GM19372 (cell line): ENCODE measurements around the gene RPTOR.
"Not testable (repeated sequence)": the region's sequence is repeated elsewhere in the genome, so short reads cannot be mapped to it uniquely, and the experiment has no call there.

Experiments
- ATAC-seq: cut with Tn5 transposase; IDR thresholded peaks from one replicate; pipeline ENCODE4 v1.9.1; 2021; ENCODE audit warnings: mild to moderate bottlenecking, low read depth, moderate library complexity; ENCODE audit not compliant: unreplicated experiment

Gene RPTOR, protein sequence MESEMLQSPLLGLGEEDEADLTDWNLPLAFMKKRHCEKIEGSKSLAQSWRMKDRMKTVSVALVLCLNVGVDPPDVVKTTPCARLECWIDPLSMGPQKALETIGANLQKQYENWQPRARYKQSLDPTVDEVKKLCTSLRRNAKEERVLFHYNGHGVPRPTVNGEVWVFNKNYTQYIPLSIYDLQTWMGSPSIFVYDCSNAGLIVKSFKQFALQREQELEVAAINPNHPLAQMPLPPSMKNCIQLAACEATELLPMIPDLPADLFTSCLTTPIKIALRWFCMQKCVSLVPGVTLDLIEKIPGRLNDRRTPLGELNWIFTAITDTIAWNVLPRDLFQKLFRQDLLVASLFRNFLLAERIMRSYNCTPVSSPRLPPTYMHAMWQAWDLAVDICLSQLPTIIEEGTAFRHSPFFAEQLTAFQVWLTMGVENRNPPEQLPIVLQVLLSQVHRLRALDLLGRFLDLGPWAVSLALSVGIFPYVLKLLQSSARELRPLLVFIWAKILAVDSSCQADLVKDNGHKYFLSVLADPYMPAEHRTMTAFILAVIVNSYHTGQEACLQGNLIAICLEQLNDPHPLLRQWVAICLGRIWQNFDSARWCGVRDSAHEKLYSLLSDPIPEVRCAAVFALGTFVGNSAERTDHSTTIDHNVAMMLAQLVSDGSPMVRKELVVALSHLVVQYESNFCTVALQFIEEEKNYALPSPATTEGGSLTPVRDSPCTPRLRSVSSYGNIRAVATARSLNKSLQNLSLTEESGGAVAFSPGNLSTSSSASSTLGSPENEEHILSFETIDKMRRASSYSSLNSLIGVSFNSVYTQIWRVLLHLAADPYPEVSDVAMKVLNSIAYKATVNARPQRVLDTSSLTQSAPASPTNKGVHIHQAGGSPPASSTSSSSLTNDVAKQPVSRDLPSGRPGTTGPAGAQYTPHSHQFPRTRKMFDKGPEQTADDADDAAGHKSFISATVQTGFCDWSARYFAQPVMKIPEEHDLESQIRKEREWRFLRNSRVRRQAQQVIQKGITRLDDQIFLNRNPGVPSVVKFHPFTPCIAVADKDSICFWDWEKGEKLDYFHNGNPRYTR (N-terminal part only)

DNA sequence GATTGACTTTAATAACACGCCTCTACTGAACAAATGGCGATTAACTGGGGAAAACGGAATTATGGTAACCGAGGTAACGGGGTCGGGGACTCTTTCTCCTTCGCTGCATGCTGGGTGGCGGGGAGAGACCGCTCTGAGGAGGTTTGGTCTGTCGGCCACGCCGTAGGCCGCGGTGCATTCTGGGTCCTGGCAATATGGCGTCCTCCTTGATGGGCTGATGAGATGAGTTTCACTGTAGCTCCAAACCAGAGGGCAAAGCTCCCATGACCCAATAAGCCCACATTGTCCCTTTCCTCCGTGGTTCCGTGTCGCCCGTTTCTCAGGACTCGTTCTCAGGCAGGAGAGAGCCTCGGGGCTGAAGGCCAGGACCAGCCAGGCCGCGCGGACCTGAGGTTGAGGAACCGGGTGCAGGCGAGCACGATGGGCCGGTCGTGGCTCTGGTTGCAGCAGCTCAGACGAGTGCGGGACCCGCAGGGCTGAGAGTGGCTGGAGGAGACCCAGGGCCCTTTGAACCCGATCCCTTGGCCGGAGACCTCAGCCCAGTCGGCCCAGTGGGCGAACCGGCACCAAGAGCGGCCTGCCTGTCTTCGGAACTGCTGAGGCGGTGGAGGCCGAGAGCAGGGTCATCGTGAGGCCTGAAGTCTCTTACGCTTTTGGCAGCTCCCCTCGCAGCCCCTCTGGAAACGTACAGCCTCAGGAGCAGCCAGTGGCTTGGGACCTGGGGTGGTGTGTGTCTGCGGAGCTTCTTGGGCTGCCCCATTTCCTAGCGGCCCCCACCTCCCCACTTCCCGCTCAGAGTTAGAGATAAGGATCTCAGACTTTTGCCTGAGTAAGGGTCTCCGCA is at the start of gene RPTOR:
RPTOR (plus strand) TSS at position 184 of the 844 bp plus-strand sequence. CDS start 792 bp downstream, outside the sequence.
- no peak for ATAC-seq

DNA sequence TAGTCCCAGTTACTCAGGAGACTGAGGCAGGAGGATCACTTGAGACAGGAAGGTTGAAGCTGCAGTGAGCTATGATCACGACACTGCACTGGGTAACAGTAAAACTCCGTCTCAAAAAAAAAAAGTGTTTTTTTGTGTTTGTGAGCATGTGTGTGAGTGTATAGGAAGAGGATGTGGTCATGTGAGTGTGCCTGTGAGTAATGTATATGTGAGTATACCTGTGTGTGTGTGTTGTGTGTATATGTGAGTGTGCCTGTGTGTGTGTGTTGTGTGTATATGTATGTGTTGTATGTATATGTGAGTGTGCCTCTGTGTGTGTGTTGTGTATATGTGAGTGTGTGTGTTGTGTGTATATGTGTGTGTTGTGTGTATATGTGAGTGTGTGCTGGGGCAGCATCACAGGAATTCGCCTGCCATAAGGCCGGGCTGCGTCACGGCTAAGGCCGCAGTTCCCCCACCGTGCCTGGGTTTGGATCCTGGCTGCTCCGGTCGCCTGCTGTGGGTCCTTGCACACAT is 46.9 kb upstream of the RPTOR start:
- ATAC-seq: no peak

DNA sequence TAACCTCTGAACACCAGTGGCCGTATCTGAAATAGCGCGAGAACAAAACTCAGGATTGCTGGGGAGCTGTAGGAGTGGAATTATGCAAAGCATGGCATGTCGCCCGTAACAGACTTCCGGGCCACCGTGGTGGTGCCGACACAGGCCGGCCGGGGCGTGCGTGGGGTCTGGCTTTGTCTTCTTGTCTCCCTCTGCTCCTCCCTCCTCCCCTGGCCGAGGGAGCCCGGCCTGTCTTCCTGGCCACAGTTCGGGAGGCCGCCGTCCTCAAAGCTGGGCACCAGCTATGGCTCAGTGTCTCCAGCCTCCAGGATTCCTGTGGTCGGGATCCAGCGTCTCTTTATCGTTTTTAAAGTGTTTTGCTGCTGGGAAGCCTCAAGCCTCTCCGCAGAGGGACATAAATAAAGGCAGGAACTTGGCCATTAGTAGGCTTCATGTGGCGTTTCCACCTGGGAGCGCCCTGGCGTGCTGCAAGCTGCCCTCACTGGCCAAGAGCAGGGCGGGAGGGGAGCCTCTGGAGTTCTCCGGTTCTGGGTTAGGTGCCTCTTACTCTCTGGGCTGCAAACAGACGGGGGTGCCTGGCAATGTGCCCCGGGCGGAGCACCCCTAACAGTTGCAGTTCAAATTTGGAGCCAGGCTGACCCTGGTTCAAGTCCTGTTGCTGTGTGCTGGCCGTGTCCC is 46.3 kb upstream of the RPTOR start:
- no peak for ATAC-seq

DNA sequence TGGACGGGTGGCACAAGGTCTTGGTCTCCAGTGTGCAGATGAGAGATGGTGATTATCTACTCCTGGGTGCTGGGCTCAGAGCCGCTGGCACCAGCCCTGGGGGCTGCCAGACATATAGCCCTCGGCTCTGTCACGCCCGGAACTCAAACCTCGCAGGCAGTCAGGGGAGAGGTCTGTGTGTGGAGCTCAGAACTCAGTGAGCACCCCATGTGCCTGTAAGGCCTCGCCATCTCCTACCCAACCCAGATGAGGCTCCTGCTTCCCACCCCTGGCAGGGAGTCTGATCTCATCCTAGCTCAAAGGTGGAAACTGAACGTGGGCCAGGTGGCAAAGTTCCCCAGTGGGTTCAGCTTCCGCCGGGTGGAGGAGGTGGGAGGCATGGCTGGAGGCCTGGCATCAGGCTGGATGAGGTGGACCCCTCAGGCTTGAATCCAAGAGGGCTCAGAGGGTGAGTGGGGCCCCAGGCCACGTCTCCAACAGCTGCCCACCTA is 45.7 kb upstream of the RPTOR start:
- no peak for ATAC-seq

DNA sequence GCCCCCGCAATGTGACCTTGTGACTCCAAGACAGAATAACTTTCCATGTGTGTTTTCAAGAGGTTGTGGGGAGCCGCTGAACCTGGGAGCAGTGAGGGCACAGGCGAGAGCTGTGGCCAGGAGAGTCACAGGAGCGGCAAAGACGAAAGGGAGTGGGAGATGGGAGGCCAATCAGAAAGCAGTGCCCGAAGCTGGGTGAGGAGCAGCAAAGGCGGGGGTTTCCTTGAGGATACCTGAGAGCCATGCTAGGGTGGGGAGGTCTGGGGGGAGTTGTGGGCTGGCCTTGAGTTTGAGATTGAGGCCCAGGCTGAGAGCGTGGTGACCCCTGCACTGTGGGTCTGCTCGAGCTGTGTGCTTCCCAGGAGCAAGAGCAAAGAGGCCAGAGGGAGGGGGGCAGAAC is 45.1 kb upstream of the RPTOR start:
- no peak for ATAC-seq

DNA sequence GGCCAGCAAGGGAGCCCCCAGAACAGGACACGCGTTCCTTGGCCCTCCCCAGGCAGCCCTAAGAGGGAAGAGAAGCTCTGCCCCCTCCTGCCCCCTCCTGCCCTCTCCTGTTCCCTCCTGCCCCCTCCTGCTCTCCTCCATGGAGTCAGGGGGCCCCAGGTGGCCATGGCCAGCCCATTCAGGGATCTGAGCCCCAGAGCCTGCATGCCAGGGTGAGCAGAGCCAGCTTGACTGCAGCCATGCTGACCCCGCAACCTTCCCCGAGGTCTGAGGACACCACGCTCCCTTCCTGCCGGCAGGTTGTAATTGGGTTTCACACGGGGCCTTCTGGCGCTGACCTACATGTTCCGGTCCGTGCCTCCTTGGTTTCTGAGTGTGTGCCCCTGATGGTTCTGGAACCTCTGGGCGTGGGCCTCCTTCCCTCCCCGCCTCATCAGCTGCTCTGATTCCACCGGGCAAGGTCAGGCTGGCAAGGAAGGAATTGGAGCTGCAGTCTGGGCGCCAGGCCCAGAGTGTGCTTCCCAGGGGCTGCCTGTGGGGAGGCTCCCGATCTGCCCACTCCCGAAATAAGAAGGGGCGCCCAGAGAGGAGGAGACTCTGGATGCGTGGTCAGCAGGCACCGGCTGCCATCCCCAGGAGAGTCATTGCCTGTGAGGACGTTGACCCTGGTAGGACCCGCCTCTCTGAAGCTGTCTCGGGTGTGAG is 44.5 kb upstream of the RPTOR start:
- ATAC-seq: no peak

DNA sequence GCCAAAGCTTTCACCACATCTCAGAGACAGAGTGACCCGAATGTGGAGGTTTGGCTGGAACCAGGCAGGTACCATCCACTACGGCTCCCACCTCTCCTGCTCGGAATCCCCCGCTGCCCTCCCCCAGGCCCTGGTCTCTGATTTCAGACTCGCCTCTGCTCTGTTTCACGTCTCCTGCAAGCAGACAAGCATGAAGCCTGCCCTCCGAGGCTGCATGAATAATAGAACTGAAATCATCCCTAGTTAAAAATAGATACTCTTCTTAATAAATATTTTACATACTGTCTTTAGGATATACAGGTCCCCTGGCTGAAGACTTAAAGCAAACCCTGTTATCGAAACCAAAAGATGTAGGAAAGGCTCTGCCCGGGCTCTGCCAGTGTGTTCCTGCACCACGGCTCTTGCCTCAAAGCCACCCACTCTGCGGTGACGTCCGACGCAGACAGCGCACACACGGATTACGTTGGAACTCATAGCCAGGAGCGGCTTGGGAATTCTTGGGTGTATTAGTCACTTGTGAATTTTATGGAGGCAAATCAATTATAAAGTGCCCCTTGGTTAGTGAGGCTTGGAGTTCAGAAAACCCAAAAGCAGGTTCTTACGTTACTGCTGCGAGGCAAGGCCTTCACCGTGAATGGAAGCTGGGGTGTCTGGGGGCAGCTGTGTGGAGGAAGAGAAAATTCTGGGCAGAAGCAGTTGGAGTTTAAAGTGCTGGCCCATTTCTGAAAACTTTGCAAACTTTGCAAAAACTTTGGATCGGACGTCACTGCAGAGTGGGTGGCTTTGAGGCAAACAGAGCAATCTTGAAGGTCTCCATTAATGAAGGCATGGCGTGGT is 42.7 kb upstream of the RPTOR start:
- no peak for ATAC-seq

DNA sequence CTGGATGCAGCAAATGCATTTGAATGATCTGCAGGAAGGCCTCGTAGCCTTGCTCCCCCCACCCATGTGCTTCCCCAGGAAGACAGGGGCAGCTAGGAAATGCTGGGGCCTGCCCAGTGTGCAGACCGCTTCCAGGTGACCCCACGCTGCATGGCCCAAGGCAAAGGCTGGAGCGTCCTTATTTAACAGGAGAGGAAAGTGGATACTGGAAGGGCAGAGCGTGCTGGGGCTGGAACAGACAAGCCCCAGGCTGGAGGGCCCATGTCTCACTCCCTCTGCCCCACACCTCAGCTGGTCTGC is 42.1 kb upstream of the RPTOR start:
- no peak for ATAC-seq

DNA sequence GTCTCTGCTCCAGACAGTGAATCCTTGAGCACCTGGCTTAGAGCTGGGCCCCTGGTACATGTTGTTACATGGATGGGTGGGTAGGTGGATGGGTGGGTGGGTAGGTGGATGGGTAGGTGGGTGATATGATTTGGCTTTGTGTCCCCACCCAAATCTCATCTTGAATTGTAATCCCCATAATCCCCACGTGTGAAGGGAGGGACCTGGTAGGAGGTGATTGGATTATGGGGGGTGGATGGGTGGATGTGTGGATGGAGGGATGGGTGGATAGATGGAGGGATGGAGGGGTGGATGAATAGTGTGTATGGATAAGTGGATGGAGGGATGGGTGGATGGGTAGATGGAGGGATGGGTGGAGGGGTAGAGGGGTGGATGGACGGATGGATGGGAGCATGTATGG is 41.6 kb upstream of the RPTOR start:
- no peak for ATAC-seq

DNA sequence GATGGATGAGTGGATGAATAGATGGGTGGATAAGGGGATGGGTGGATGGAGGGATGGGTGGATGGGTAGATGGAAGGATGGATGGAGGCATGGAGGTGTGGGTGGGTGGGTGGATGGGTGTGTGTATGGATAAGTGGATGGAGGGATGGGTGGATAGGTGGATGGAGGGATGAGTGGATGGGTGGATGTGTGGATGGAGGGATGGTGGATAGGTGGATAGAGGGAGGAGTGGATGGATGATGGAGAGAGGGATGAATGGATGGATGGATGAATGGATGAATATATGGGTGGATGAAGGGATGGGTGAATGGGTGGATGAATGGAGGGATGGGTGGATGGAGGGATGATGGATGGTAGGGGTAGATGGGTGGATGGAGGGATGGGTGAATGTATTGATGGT is 40.7 kb upstream of the RPTOR start:
- no peak for ATAC-seq

DNA sequence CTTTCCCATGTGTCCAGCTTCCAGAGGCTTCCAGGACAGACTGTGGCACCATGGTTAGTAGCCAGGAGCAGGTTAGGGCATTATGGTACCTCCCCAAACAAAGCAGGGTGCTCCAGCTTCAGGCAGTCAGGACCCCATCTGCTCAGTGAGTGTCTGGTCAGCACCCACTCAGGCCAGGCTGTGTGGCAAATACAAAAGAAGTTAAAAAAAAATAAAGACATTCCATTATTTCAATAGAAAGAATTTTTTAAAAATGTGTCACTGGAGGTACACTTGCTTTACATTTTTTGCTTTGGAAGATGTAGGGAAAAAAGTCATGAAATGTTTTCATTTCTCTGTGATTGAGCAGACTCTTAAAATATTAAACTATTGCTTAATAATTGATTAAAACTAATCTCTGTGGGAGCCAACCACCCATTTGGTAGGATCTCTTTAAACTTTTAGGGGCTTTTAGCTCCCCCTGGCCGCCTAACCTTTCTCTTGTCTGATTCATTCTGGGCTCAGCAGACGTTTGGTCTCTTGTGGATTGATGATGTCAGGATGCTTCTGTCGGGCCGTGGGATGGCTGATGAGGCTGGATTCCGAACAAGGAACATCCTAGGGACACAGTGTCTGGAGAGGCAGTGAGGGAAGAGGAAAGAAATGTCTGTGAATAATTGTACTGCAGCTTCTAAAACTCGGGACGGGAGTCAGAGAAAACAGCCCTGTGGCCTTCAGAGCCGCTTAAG is 39.8 kb upstream of the RPTOR start:
- no peak for ATAC-seq

DNA sequence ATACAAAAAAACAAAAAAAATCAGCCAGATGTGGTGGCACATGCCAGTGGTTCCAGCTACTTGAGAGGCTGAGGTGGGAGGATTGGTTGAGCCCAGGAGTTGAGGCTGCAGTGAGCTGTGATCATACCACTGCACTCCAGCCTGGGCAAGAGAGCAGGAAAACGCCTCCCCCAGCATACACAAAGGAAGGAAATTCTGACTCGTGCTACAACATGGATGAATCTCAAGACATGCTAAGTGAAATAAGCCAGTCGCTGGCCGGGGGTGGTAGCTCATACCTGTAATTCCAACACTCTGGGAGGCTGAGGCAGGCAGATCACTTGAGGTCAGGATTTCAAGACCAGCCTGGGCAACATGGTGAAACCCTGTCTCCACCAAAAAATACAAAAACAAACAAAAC is 37.5 kb upstream of the RPTOR start:
- ATAC-seq: not testable (repeated sequence)

DNA sequence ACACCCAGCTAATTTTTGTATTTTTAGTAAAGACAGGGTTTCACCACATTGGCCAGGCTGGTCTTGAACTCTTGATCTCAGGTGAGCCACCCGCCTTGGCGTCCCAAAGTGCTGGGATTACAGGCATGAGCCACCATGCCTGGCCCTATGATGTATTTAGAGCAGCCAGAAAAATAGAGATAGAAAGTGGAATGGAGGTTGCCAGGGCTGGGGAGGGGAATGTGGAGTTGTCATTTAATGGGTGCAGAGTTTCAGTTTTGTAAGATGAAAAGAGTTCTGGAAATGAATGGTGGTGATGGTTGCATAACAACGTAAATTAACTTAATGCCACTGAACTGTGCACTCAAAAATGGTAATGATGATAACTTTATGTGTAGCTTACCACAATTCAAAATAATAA is 36.7 kb upstream of the RPTOR start:
- ATAC-seq: no peak

DNA sequence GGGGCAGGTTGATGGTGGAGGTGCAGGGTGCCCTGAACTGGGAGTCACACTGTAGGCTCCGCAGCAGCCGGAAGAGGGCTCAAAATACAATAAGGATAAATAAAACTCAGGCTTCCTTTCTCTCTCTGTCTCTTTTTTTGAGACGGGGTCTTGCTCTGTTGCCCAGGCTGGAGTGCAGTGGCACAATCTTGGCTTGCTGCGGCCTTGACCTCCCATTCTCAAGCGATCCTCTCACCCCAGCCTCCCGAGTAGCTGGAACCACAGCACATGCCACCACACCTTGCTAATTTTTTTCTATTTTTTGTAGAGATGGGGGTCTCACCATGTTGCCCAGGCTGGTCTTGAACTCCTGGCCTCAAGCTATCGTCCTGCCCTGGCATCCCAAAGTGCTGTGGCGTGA is 35.3 kb upstream of the RPTOR start:
- no peak for ATAC-seq

DNA sequence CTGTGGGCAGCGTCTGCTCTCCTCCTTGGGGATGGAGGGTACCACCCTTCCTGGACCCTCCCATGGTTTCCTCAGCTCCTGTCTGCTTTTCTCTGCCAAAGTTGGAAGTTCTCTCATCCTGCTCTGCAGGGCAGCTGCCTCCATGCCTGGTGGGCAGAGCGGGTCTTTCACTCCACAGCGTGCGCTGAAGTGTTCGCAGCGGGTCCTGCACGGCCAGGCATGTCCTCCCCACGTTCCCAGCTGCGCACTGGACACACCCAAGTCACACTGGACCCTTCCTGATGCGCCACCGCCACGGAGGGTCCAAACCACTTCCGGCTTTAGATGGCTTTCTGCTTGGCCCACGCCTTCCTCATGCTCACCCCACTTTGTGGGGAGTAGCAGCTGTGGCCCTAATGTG is 34.5 kb upstream of the RPTOR start:
- ATAC-seq: no peak

DNA sequence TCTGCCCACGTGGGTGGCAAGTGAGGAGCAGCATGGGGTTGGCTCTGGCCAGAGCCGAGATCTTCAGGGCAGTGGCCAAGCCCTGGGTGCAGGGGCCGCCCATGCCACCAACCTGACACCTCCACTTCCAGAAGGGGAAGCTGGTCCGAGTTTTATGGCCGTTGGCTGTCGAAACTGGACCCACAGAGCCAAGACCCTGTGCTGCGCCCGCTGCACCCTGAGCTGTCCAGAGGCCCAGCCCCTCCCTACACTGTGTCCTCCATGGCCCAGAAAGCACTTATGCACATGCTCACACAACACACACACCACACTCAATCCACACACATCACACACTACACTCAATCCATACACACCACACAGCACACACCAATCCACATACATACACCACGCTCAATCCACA is 33.9 kb upstream of the RPTOR start:
- no peak for ATAC-seq
